Heart left ventricle (tissue), 13 donors: ENCODE results near the gene HYAL2.

Source experiments
- POLR2A ChIP-seq, 2 donors: fragments of 450-650 bp; IDR thresholded peaks; one replicate each; pipeline ENCODE4 v1.6.1; 2017; ENCODE audit warnings: antibody characterized with exemption in 2 of 2, mild to moderate bottlenecking in 2 of 2, moderate library complexity in 2 of 2
- TF ChIP-seq, protein P1 (sequence below), 12 donors: fragments of 200-600 bp; sonication (generic) in 4 of 12; IDR thresholded peaks; one replicate each; pipeline versions ENCODE4 v1.5.0 to v1.8.0; 2018 to 2022; ENCODE audit warnings: antibody characterized with exemption in 12 of 12, mild to moderate bottlenecking in 5 of 12
- donor health status: ischemic (EF 13 %, LVEDD 7.1; RV severe dilation, severe dysfunction).
- donor health status: DM: no; HTN: yes; CAD: no.
- donor health status: DM: no; HTN: no; CAD: no.
- donor health status: ischemic (EF 25% LVEDD 6.9; RV normal size, moderate dysfunction).
- donor health status: ischemic (EF 25% LVEDD 5.7; RV mildly dilated, moderate dysfunction).
- donor health status: ischemic (EF 35%, LVEDD 5.7; RV mildly dilated, moderate dysfunction).
- donor health status: nonischemic (EF 11% LVEDD 7.7; RV severe dilation, severe dysfunction).
- donor health status: DM: yes; HTN: yes; CAD: no.
- donor health status: PGD.
- donor health status: ischemic (EF 29% LVEDD 5.4; RV normal size, mild dysfunction).
- donor health status: nonischemic (EF 23%, LVEDD 6.1; RV moderate dilation, normal function).

DNA sequence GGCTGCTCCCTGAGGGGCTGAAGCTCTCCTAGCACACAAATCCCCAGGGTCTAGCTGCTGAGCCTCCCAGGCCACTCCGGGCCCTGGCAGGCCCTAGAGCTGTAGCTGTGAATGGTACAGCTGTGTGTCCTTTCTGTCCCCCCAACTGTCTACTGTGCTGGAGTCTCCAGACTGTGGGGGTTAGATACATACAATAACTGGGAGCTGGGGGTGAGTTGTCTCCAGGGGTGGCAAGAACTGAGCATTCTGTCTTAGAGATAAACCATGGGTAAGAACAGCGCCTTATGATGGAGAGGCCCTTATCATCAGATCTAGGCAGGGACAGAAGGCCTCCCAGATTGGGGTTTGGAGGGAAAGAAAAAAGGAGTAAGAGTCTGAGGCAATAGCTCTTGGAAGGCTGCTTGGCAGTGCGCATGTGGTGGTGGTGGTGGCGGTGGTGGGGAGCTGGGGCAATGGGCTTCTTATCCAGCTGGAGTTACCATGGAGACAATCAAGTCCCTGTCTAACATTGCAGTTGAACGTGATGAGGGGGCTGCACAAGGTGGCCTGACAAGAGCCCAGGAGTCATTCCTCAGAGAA lies 31.7 kb upstream of the HYAL2 start:
- TF ChIP-seq, protein P1, sequence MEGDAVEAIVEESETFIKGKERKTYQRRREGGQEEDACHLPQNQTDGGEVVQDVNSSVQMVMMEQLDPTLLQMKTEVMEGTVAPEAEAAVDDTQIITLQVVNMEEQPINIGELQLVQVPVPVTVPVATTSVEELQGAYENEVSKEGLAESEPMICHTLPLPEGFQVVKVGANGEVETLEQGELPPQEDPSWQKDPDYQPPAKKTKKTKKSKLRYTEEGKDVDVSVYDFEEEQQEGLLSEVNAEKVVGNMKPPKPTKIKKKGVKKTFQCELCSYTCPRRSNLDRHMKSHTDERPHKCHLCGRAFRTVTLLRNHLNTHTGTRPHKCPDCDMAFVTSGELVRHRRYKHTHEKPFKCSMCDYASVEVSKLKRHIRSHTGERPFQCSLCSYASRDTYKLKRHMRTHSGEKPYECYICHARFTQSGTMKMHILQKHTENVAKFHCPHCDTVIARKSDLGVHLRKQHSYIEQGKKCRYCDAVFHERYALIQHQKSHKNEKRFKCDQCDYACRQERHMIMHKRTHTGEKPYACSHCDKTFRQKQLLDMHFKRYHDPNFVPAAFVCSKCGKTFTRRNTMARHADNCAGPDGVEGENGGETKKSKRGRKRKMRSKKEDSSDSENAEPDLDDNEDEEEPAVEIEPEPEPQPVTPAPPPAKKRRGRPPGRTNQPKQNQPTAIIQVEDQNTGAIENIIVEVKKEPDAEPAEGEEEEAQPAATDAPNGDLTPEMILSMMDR (IDR thresholded peaks at IDR 0.05): no peak
- TF ChIP-seq POLR2A (IDR thresholded peaks at IDR 0.05): no peak
